NCI-H187 treated with DMSO at 0.1 percent for 48 hours (cell line): ENCODE data around the gene INHA.
A peak's percentile ranks its signal among the peaks of the same experiment; 100 is the strongest.

Experiments used
- DNase-seq: peaks from one replicate; lab custom pipeline; 2025; lab: John Stamatoyannopoulos, UW

INHA gene

DNA sequence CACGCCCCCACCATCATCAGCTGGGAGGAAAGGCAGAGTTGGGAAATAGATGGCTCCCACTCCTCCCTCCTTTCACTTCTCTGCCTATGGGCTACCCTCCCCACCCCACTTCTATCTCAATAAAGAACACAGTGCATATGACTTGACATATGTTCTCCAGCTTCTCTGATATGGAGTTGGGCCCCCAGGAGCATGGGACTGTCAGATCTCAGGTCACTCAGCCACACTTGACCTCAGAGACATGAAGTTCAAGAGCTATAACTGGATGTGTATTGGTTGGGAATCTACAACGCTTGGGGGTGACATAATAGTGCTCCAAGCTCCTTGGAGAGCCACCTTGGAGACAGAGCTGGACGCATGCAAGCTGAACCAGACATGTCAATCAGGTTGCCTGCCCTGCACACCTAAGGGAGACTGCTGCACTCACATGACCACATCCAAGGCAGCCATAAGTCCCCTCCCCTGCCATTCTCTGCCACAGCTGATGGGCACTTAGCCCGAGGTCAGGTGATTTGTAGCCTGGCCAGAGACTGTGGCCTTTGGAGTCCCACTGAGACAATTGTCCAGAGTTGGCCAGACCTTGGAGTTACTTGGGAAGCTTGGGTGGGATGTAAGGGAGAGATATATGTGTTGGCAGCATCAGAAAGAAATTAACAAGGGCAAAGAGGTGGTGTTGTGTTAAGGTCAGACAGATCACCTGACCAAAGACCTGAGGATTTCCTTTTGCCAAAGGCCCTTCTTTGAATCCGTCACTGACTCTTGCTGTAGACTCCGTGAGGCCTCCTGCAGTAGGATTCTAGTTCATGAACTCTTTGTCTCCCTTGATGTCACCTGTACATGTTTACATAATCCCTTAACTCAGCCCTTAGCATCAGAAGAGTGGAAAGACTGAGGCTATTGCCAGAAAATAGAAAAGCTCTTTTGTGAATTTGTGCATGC lies 3.7 kb downstream of the INHA start:
- no peak for DNase-seq

DNA sequence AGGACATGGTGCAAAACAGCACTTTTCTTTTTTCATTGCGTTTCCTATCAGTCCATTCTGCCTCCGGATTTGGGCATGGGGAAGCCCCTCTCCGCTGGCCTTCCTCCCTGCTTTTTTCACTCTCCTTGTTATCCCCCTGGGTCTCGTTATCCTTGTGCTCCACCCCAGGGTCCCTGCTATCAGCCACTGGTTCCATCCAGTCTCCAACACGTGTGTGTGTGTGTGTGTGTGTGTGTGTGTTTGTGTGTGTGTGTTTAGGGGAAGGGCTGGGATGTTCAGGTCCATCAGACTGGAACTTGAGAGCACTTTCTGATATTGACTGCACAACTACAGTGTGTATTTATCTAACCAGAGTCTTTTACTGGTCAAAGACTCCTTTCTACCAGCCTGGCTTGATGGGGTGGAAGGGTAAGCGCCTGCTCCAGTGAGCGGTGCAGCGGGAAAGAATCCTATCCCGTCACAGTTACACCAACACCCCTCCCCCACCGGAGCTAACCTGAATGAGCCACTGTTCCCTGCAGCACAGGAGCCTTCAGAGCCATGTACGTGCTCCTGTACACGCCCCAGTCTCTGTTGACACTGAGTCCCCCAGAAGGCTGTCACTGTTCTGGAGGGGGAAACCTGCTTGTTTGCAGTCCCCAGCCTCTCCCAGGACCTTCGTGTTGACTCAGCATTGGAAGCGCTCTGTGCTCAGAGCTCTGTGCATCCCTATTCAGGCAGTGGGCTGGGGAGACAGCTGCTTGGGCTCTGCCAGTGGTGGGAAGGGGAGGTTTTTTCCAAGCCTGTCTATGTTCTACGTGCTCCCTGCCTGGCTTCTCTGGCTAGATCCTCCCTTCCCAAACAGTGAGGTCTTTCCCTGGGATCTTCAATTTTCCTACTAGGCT lies 4.6 kb downstream of the INHA start:
- peak; percentile 30 for DNase-seq

DNA sequence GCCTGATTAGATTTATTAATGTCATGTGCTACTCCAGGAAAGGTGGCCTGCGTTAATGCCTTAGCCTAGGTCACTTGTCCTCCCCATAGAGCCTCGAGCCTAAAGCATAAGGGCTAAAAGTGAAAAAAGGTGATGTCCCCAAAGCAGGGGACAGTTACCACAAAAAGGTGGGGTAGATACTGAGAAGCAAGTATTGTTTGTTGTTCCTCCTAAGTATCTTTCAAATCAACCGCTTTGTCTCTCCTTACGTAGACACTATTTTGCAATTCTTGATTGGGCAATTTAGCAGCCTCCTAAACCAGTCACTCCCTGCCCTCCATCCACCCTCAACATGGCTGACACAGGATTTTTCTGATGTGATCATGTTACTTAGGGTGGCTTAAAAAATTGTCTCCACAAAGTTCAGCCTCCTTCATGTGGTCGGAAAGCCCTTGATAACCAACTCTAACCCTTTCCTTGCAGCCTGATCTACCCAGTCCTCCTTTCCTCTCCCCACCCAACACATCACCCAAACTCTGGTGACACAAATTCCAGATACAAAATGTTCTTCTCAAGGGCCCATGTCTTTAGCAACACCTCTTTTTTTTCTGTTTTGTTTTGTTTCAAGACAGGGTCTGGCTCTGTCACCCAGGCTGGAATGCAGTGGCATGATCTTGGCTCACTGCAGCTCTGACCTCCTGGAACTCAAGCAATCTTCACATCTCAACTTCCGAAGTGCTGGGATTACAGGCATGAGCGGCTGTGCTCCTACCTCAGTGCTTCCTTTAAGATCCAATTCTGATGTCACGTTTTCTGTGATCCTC lies 6.9 kb downstream of the INHA start:
- DNase-seq: no peak

DNA sequence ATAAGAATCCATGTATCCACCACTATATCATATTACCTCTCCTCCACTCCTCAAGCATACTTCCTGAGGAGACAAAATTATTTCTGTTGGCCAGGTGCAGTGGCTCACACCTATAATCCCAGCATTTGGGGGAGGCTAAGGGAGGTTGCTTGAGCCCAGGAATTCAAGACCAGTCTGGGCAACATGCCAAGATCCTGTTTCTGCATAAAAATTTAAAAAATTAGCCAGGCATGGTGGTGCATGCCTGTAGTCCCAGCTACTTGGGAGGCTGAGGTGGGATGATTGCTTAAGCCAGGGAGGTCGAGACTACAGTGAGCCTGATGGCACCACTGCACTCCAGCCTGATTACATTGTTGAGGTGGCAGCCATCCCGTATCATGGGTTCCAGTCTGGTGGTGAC lies 9.2 kb downstream of the INHA start:
- no peak for DNase-seq

DNA sequence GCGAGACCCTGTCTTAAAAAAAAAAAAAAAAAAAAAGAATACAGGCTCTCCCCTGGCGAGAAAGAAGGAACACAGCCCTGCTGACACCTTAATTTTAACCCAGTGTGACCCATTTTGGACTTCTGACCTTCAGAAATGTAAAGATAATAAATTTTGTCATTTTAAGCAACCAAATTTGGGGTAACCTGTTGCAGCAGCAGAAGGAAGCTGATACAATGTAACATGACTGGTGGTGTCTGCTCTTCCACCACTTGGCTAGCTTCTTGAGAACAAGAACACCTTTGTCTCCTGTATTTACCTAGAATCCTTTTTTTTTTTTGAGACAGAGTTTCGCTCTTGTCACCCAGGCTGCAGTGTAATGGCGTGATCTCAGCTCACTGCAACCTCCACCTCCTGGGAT lies 19.0 kb downstream of the INHA start:
- no peak for DNase-seq

DNA sequence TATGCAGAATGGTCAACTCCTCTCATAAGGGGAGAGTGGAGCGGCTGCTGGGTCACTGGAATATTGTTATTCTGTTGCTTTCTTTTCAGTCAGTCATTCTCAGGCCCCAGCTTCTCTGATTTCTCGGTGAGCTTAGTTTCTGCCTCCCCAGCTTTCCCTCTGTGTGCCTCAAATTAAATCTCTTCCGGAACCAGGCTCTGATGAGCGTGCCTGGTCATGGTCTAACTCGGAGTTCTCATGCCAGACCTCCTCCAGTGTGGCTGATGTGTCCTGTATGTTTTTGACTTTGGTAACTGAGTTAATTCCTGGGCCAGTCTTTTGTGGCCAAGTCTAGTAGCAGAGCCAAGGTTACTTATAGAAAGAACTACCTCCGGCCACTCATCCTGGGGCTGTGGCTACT lies 20.6 kb downstream of the INHA start:
- DNase-seq: no peak

DNA sequence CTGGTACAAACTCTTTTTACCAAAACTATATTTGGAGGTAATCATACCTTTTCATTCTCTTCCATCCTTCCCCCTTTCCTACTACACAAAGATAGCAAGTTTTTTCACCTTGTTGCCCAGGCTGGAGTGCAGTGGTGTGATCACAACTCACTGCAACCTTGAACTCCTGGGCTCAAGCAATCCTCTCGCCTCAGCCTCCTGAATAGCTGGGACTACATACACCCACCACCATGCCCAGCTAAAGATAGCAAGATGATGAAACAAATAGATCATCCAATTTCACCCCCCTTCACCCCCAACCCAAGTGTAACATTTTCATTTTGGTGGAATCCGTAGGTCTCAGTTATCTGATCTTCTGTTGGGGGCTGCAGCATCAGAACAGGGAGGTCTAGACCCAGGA lies 21.0 kb downstream of the INHA start:
- no peak for DNase-seq

DNA sequence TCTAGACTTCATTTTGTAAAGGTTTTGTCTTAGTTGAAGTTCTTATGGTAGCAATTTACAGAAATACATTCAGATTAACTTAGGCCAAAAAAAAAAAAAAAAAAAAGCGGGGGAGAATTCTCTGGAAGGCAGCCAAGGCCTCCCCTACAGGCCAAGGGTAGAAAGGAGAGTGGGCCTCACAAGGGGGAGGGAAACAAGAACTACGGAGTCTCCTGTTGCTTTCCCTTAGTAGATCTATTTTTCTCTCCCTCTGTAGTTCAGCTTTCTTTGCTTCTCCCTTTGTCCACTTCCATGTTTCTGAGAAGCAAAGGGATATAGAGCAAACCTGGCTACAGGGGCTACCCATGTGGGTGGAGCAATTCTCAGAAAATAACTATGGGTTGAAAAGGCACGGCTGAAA lies 23.1 kb downstream of the INHA start:
- DNase-seq: no peak

DNA sequence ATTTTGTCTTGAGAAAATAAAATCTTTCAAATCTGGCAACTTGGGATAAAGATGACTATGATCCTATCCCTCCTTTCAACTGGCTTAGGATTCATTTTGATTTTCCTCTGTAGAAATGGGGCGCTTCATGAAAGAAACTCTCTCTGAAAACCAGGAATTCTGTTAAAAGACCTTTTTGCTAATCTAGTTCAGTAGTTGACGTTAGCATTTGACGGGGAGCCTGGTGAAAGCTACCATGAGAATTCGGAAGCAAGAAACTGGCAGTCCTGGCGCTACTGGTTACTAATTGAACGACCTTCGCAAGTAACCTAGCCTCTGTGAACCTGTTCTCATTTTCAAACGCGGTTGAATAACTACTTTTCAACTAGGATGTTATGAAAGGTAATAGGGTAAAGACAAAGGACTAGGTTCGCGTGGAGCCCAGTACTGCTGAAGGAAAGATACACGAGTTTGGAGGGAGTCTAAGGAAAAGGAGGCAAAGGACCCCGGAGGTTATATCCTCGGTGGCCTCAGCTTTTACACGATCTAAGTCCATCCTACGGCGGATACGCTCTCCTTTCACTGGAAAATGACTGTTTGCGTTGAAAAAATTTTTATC lies 24.9 kb downstream of the INHA start:
- DNase-seq: no peak

DNA sequence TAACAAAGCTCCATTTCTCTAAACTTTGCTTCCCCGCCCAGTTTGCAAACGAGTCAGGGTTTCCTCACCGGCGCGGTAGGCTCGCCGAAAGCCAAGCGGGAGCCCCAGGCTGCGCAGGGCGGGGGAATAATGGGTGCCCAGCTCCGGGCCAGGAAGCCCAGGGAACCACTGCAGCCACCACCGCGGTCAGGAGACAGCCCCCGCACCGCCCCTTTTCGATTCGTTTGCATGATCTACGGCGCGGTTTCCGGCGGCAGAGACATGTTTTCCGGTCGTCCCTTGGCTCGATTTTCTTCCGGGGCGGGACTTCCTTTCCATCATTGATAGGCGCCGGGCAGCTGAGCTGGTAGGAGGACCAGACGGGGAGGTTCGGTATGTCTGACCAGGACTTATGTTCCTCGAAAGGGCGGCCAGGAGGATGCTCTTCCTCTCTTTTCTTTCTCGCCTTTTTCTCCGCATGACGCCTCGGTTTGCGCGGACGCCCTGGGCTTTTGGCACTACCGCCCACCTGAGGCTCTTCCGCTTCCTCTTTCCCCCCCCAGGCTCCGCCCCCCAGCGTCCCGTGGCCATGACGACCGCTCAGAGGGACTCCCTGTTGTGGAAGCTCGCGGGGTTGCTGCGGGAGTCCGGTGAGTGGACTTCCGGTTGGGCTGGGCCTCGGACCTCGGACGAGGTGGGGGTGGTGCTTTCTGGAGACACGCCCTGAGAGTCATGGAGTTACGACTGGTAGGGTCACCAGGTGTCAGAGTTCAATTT lies 25.6 kb downstream of the INHA start, which contains the start of gene STK11IP:
Gene STK11IP (plus strand): TSS at position 306 of the 756 bp plus-strand sequence. CDS start 263 bp downstream, at position 569.
- peak; percentile 30 for DNase-seq

DNA sequence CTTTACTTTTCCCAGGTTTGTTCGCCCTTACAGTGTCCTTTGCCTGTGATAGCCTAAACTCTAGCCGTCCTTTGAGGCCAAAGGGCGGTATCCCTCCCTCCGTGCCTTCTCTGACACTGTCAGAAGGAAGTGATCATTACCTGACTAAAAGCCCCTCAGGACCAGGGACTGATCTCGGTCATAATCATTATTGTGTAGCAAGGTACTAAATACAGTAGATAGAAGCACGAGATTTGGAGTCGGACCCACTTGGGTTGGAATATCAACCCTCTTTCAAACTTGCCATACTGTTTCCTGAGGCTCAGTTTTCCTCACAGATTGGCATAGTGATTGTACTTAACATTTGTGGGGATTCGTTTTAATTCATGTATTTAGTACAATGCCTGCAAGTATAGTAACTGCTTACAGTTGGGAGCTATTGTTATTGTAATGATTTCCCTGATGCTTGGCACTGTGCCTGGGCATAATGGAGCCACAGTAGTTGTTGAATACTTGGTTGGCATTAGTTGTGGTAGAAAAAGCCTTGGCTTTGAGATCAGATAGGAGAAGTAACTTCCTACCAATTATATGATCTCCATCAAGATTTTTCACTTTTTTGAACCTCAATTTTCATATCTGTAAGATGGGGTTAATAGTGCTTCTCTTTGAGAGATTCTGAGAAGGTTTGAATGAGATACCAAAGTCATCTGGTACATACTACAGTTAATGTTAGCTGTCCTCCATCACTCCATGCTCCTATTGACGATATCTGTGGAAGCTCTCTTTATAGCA lies 26.4 kb downstream of the INHA start:
- no peak for DNase-seq

DNA sequence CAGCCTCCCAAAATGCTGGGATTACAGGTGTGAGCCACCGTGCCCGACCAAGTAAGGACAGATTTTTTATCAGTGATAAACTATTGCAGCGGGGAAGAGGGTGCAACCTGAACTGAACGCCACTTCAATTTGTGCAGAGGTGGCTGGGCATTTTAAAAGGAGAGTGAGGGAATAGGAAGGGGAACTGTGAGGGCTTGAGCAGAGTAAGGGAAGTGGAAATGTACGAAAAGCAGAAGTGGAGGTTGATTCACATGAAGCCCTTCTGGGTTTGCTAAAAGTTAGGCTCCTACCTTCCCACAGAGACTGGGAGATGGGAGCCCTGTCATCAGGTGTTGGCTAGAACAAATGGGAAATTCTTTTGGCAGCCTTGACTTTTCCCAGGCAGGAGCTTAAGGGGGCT lies 31.7 kb downstream of the INHA start:
- DNase-seq: no peak

DNA sequence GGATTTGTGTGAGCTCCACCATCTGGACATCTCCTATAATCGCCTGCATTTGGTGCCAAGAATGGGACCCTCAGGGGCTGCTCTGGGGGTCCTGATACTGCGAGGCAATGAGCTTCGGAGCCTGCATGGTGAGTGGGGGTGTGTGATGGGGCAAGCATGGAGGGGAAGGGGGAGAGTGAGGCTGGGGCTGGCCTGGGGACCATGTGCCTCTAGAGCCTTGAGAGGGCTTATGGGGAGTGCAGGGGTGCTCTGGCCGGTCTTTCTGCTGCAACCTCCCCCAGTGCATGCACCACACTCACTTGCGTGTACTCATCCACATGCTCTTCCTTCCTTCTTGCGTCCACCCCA lies 33.5 kb downstream of the INHA start:
- DNase-seq: no peak

DNA sequence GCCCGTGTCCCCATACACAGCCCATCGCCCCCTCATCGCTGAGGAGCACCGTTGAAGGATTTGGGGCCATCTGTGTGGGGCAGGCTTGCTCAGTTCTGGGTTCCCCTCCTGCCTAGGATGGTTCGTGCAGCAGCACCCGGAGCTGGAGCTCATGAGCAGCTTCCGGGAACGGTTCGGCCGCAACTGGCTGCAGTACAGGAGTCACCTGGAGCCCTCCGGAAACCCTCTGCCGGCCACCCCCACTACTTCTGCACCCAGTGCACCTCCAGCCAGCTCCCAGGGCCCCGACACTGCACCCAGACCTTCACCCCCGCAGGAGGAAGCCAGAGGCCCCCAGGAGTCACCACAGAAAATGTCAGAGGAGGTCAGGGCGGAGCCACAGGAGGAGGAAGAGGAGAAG lies 35.8 kb downstream of the INHA start:
- DNase-seq: no peak

DNA sequence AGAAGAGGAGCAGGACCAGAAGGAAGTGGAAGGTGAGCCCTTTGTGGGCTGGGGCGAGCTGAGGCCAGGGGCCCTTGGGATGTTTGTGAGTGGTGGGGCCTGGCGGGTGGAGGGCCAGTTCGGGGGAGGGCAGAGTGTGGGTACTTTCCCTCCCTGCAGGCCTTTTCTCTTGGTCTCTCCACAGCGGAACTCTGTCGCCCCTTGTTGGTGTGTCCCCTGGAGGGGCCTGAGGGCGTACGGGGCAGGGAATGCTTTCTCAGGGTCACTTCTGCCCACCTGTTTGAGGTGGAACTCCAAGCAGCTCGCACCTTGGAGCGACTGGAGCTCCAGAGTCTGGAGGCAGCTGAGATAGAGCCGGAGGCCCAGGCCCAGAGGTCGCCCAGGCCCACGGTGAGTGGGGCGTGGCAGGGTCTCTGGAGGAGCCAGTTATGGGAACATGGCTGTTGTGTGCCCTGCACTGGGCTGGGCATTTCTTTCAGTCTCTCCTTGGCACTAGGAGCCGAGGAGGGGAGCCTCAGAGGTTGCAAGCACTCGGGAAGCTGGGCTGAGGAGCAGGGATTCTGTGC lies 36.4 kb downstream of the INHA start:
- DNase-seq: no peak

DNA sequence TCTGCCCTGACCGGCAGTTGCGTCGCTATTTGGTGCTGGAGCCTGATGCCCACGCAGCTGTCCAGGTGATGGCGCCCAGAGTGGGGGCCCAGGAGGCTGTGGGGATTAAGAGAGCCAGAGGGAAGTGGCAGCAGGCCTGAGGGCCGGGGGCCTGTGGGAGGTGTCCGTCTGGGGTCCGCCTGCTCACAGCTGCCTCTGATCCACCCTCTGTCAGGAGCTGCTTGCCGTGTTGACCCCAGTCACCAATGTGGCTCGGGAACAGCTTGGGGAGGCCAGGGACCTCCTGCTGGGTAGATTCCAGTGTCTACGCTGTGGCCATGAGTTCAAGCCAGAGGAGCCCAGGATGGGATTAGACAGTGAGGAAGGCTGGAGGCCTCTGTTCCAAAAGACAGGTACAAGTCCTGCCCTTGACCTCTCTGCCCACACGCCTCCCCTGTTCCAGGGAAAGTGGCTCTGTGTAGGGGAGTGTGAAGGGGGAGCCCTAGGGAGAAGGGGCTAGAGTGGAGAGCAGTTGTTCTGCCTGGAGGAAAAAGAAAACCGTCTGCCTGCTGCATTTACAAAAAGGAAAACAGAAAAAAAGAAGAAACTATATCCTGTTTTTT lies 37.1 kb downstream of the INHA start:
- no peak for DNase-seq

DNA sequence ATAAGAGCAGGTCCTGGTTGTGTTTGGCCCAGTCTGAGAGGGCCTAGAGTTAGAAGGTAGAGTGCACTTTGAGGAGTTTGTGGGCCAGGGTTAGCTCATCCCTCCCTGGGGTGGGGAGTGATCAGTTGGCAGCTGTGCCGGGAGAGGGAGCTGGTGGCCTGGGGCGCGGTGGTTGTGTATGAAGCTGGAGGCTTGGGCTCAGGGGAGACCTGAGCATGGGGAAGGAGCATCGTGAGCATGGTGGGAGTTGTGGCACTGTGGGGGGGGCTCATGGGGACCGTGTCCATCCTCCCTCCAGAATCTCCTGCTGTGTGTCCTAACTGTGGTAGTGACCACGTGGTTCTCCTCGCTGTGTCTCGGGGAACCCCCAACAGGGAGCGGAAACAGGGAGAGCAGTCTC lies 39.2 kb downstream of the INHA start:
- no peak for DNase-seq

DNA sequence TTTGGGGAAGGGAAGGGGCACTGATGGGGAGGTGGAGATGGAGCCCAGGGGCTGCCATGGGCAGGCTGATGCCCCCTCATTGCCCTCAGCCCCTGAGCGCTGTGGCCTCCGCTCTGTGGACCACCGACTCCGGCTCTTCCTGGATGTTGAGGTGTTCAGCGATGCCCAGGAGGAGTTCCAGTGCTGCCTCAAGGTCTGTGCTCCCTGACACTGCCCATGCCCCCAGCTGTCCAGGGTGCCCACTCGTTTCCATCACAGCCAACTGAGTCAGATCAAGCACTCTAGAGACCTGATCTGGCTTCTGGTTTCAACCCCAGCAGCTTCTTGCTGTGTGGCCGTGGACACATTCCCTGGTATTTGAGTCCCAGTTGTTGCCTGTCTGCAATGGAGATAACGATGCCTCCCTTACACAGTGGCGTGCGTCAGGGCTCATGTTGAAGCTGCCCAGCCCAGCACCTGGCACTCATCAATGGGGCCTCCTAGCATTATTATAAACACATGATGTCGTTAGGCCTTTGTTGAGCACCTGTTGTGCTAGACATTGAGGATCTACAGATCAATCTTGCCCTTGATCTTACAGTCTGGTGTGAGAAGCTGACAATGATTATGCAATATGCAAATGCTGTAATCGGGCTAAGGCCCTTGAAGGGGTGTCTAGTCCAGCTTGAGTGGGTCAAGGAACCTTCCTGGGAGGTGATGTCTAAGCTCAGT lies 39.9 kb downstream of the INHA start:
- DNase-seq: no peak
